ENCODE data around the gene CD86.
"Not testable (repeated sequence)": the region's sequence is repeated elsewhere in the genome, so short reads cannot be mapped to it uniquely, and the experiment has no call there.

CD86 gene

GRCh38 chr3:122148941-122149627 lies 93.9 kb downstream of the CD86 start:
- no peak for DNase-seq (ENCODE audit: low read depth in 2 of 2, low spot score in 1 of 2)

DNA sequence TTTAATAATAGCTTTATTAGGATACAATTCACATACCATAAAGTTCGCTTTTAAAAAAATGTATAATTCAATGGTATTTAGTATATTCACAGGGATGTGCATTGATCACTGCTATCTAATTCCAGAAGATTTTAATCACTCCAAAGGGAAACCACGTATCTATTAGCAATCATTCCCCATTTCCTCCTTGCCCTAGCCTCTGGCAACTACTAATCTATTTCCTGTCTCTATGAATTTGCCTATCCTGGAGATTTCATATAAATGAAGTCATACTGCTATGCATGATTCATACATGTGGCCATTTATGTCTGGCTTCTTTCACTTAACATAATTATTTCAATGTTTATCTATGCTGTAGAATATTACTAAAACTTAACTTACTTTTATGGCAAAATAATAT lies 96.3 kb downstream of the CD86 start:
- no peak for DNase-seq (ENCODE audit: low read depth in 2 of 2, low spot score in 1 of 2)

DNA sequence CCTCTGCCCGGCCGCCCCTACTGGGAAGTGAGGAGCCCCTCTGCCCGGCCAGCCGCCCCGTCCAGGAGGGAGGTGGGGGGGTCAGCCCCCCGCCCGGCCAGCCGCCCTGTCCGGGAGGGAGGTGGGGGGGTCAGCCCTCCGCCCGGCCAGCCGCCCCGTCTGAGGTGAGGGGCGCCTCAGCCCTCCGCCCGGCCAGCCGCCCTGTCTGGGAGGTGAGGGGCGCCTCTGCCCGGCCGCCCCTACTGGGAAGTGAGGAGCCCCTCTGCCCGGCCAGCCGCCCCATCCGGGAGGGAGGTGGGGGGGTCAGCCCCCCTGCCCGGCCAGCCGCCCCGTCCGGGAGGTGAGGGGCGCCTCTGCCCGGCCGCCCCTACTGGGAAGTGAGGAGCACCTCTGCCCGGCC lies 109.8 kb downstream of the CD86 start:
- DNase-seq (ENCODE audit: low read depth in 2 of 2, low spot score in 1 of 2): not testable (repeated sequence)

DNA sequence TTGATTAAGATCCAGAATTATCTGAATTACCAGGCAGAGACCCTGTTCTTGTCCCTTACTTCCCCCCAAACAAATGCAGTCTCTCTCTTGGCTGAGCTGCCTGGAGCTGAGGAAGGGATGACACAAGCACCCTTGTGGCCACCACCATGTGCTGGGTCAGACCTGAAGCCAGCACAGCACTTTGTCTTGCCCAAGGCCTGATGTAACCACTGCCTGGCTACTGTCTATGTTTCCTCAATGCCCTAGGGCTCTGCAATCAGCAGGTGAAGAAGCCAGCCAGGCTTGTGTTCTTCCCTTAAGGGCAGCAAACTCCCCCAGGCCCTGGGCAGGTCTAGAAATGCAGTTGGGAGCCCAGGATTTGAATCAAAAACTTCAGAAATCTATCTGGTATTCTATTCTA lies 112.5 kb downstream of the CD86 start:
- DNase-seq (ENCODE audit: low read depth in 2 of 2, low spot score in 1 of 2): no peak

DNA sequence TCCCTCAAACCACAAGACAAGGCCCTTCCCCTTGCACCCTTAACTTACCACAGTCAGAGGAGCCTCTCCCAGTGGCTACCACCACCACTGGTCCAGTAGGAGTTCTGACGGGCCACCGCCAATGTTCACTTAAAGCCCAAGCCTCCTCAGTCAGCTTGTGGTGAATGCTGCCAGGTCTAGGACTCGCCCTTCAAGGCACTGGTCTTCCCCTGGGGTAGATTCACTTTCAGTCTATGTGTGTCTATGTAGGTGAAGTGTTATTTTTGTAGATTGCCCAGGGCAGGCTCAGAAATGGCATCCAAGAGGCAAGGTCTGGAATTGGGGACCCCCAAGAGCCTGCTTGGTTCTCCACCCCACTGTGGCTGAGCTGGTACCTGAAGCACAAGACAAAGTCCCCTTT lies 112.9 kb downstream of the CD86 start:
- no peak for DNase-seq (ENCODE audit: low read depth in 2 of 2, low spot score in 1 of 2)

DNA sequence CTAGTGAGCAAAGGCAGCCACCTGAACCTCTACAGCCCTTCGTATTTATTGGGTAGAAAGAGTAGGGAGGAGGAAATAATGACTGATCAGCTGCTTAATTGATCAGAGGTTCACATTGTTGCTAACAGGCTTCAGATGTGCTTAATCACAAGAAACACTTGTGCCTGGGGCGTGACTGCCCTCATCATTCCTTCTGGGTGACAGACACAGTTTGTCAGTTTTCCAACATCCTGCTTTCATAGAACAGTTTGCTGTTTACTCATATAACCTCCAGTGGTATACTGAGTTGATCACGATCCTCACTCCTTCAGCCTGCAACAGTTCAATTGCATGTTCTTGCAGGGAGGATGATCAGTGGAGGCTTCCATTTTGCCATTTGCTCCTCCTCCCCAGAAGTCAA lies 114.7 kb downstream of the CD86 start:
- no peak for DNase-seq (ENCODE audit: low read depth in 2 of 2, low spot score in 1 of 2)

Measured in stimulated activated CD8-positive, alpha-beta memory T cell treated with anti-CD3 and anti-CD28 coated beads, Interleukin-4, amount 100 ng/mL, for 4 hours (primary cell).